ENCODE measurements around the gene SLC5A7. TPM values are rescaled to one million over a fixed set of nuclear protein-coding genes. Genes with fewer than 3 reads are reported as not detected.

SLC5A7 gene
- 0.11 TPM in 1 of 3 replicates, not detected in the others for total RNA-seq

- TF ChIP-seq CTCF (IDR thresholded peaks at IDR 0.05; ENCODE audit: unreplicated experiment), result no peak
- Mint-ChIP-seq H3K4me3 (peak within 1 kb of the TSS; percentile 59), H3K9me3 (no peaks in the 10 kb centered on the region), H3K27ac (no peak within 1 kb of the TSS), H3K4me1 (peaks cover 3% of the 10 kb centered on the region), H3K36me3 (no peaks in the 10 kb centered on the region), H3K27me3 (ENCODE audit: low read depth) (peaks cover 84% of the 10 kb centered on the region)
- peak in 1 of 2 experiments; percentile 45 for DNase-seq (ENCODE audit: low spot score in 2 of 2, unreplicated experiment in 2 of 2)
Measured at GRCh38 chr2:107986278-107987217, at the start of gene SLC5A7. SLC5A7 (plus strand) TSS chr2:107986524; CDS start chr2:107988156, 1,632 bp downstream.

GRCh38 chr2:107961395-107961794 is 24.9 kb upstream of the SLC5A7 start:
- Mint-ChIP-seq H3K36me3 (no peaks in the 10 kb centered on the region), H3K4me1 (no peaks in the 10 kb centered on the region)

GRCh38 chr2:107964185-107964584 is 22.1 kb upstream of the SLC5A7 start:
- Mint-ChIP-seq H3K27me3 (ENCODE audit: low read depth) (no peaks in the 10 kb centered on the region), H3K4me3 (no peak overlapping the region), H3K27ac (no peak overlapping the region), H3K9me3 (peaks cover 8% of the 10 kb centered on the region), H3K36me3 (no peaks in the 10 kb centered on the region), H3K4me1 (no peaks in the 10 kb centered on the region)
- TF ChIP-seq CTCF (IDR thresholded peaks at IDR 0.05; ENCODE audit: unreplicated experiment), result no peak
- no peak for DNase-seq (ENCODE audit: low spot score in 2 of 2, unreplicated experiment in 2 of 2)

More at GRCh38 chr2:107961395-107961794, 24.9 kb upstream of the SLC5A7 start:
- no peak for TF ChIP-seq CTCF (IDR thresholded peaks at IDR 0.05; ENCODE audit: unreplicated experiment)
- Mint-ChIP-seq H3K4me3 (no peak overlapping the region), H3K9me3 (peaks cover 7% of the 10 kb centered on the region), H3K27me3 (ENCODE audit: low read depth) (no peaks in the 10 kb centered on the region), H3K27ac (no peak overlapping the region)
- DNase-seq (ENCODE audit: low spot score in 2 of 2, unreplicated experiment in 2 of 2), result no peak

- H3K36me3 Mint-ChIP-seq, result no peaks in the 10 kb centered on the region
- peaks cover 73% of the 10 kb centered on the region for H3K27me3 Mint-ChIP-seq (ENCODE audit: low read depth)
- no peak overlapping the region for H3K27ac Mint-ChIP-seq
- peaks cover 3% of the 10 kb centered on the region for H3K4me1 Mint-ChIP-seq
- no peaks in the 10 kb centered on the region for H3K9me3 Mint-ChIP-seq
- no peak overlapping the region for H3K4me3 Mint-ChIP-seq
- no peak for DNase-seq (ENCODE audit: low spot score in 2 of 2, unreplicated experiment in 2 of 2)
- no peak for TF ChIP-seq CTCF (IDR thresholded peaks at IDR 0.05; ENCODE audit: unreplicated experiment)
Measured at GRCh38 chr2:107984707-107985106, 1.6 kb upstream of the SLC5A7 start.

- H3K4me3 Mint-ChIP-seq, result no peak overlapping the region
- H3K9me3 Mint-ChIP-seq, result no peaks in the 10 kb centered on the region
- H3K27me3 Mint-ChIP-seq (ENCODE audit: low read depth), result peaks cover 75% of the 10 kb centered on the region
- H3K36me3 Mint-ChIP-seq, result no peaks in the 10 kb centered on the region
- no peak for DNase-seq (ENCODE audit: low spot score in 2 of 2, unreplicated experiment in 2 of 2)
- no peak overlapping the region for H3K27ac Mint-ChIP-seq
- TF ChIP-seq CTCF (IDR thresholded peaks at IDR 0.05; ENCODE audit: unreplicated experiment), result no peak
- peaks cover 3% of the 10 kb centered on the region for H3K4me1 Mint-ChIP-seq
Measured at GRCh38 chr2:107988108-107988507, 1.8 kb downstream of the SLC5A7 start.

Data from mesothelial cell of epicardium (in vitro differentiated cells).